GM21381 (cell line): ENCODE measurements around the gene FAM83F.

Experiments
- ATAC-seq: cut with Tn5 transposase; IDR thresholded peaks from one replicate; pipeline ENCODE4 v1.9.1; 2021; ENCODE audit warnings: mild to moderate bottlenecking, moderate library complexity; ENCODE audit not compliant: unreplicated experiment

The FAM83F gene

GRCh38 chr22:39965748-39966147, 29.0 kb upstream of the FAM83F start:
- no peak for ATAC-seq

GRCh38 chr22:39966470-39966869, 28.3 kb upstream of the FAM83F start:
- ATAC-seq: no peak

DNA sequence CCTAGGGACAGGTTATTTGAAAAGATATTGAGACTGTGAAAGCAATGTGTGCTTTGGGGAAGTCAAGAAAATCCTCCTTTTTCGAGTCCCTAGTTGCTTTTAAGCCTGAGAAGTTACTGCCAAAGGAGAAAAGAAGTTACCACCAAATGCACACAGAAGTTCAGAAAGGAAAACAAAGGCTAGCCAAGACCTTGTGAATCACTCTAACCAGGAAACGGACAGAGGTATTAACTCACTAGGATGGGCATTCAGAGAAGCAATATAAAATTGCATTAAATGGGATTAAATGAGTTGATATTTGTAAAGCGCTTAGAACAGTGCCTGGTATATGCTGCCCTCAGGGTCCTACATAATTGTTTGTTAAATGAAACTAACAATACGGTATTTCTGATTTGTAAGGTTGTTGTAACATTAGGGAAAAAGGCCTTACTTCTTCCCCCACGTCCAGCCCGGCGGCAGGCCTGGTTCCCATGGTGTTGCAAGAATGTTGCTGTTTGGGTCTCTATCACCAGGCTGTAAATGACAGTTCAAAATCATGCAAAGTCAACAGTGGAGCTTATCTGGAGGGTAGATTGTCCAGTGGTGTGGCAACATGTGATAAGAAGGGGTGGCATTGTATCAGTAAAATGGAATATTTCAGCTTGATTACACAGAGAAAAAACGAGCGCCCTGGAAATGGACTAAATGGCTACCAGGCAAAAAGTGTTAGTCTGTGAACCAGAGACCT, 27.5 kb upstream of the FAM83F start:
- ATAC-seq: no peak

GRCh38 chr22:39967996-39968972, 26.5 kb upstream of the FAM83F start:
- no peak for ATAC-seq

- no peak for ATAC-seq
Measured at GRCh38 chr22:39970742-39971141, 24.0 kb upstream of the FAM83F start.

GRCh38 chr22:39972641-39973040, 22.1 kb upstream of the FAM83F start:
- no peak for ATAC-seq

GRCh38 chr22:39973656-39974055, 21.1 kb upstream of the FAM83F start:
- no peak for ATAC-seq

GRCh38 chr22:39974065-39974464, 20.7 kb upstream of the FAM83F start:
- ATAC-seq: no peak

DNA sequence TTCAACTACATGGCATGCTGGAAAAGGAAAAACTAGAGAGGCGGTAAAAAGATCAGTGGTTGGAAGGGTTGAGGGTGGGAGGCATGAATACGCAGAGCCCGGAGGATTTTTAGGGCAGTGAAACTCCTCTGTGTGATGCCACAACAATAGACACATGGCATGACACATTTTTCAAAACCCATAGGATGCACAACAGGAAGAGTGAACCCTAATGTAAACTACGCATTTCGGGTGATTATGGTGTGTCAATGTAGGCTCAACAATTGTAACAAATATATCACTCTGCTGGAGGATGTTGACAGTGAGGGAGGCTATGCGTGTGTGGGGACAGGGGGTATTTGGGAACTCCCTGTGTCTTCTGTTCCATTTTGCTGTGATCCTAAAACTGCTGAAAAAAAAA, 15.7 kb upstream of the FAM83F start:
- no peak for ATAC-seq

DNA sequence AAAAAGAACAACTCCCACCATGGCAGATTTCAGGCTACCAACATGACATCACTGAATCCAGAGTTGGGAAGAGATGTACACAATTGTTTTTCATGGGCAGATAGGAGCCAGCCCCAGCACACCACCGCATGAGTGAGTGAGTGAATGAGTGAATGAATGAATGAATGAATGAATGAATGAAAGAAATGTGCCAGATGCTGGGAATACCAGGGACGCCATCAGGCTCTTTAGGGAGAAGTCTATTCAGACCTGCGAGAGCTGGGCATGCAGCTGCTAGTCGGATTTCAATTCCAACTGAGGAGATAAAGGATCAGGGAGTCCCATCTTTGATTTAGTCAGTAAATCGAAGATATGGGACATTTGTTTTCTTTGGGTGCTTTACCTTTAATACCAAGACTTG, 15.3 kb upstream of the FAM83F start:
- ATAC-seq: no peak

GRCh38 chr22:39980596-39980995, 14.2 kb upstream of the FAM83F start:
- no peak for ATAC-seq

GRCh38 chr22:39983346-39983745, 11.4 kb upstream of the FAM83F start:
- no peak for ATAC-seq

- ATAC-seq: no peak
Measured at GRCh38 chr22:39984006-39984405, 10.7 kb upstream of the FAM83F start.

- no peak for ATAC-seq
Measured at GRCh38 chr22:39984746-39985145, 10.0 kb upstream of the FAM83F start.

DNA sequence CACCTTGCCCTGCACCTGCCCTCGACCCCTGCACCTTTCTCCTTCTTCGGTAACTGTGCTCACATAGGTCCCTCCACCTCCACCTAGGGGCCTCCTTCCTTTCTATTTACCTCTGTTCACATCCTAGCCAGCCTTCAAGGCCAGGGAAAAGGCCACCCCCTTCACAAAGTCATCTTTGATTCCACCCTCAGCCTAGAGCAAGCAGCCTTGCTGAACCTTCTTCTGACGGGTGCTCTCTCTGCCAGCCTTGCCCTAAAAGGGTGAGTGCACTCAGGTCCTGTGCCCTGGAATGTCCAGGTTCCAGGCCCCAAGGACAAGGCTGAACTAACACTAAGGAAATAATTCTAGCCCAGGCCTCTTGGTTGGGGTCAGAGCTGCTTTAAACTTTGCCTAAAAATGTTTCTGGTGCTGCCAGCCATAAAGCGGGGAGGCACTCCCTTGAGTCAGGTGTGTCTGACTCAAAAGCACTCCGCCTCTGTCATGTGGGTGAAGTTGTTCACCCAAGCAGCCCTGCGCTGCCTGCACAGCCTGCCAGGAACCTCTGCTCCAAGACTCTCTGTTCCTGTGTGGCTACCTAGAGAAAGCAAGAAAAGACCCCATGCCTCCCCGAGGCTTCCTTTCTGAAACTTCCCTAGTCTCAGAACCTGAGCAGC, 9.2 kb upstream of the FAM83F start:
- ATAC-seq: no peak

- no peak for ATAC-seq
Measured at GRCh38 chr22:39988386-39989114, 6.2 kb upstream of the FAM83F start.

- ATAC-seq: no peak
Measured at GRCh38 chr22:39989633-39990032, 5.1 kb upstream of the FAM83F start.

DNA sequence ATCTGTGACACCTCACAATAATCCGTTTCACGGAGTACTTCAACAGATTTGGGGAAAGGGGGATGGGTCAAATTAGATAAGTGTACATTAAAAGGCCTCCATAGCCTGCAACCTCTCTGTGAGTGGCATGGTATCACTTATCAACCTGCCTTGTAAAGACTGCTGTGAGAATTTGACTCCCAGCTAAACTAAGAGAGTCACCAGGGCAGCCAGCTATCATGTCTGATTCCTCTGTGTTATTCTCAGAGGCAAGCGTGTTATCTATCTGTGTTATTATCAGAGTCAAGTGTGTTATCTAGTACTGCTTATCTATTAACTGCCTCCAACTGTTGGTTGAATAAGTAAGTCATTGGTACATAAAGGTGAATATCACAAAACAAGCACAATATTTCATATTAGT, 4.1 kb upstream of the FAM83F start:
- no peak for ATAC-seq

GRCh38 chr22:39991159-39991860, 3.4 kb upstream of the FAM83F start:
- no peak for ATAC-seq

DNA sequence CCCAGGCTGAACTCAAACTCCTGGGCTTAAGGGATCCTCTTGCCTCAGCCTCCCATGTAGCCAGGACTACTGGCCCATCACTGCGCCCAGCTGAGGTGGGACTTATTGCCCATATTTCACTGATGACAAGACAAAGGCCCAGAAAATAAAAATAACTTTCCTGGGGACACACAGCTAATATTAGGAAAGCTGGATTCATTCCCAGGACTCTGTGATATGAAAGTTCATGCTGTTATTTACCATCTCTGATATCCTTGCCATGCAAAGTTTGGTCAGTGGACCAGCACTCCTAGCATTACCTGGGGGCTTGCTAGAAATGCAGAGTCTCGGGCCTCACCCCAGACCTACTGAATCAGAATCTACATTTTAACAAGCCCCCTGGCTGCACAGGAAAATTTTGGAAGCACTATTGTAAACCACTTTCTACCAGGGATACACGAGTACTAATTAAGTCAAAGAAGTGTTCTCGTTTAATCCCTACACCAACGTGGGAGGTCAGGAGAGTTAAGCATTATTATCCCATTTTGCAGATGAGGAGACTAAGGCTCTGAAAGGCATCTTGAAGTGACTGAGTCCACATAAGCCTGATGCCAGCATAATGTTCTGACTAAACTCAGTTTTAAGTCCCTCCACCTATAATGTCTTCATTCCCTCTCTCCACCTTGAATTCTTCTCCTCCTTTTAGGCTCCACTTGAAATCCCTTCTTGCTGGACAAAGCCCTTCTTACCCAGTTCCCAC, 2.5 kb upstream of the FAM83F start:
- no peak for ATAC-seq
